ENCODE data around the gene USP25. TPM values are rescaled to one million over a fixed set of nuclear protein-coding genes. Genes with fewer than 3 reads are reported as not detected.

USP25 gene
- total RNA-seq, result 10 to 100 TPM; 32.3 to 44.3 (median 33.4) TPM

- Histone ChIP-seq H3K27me3 (no peaks in the 10 kb centered on the region), H3K36me3 (no peaks in the 10 kb centered on the region), H3K27ac (peak within 1 kb of the TSS; percentile 98), H3K4me1 (peaks cover 39% of the 10 kb centered on the region), H3K4me3 (peak within 1 kb of the TSS; percentile 93), H3K9me3 (no peaks in the 10 kb centered on the region)
- whole genome bisulfite sequencing, result no CpG with 5 or more reads among the region's 123 CpGs
- peak; percentile 94 to 95 for DNase-seq (ENCODE audit: low spot score in 2 of 2)
- peak; percentile 32 to 77 for TF ChIP-seq POLR2A (IDR thresholded peaks at IDR 0.05)
- TF ChIP-seq EP300 (IDR thresholded peaks at IDR 0.05), result no peak
- peak in 1 of 3 donors; percentile 67 for TF ChIP-seq POLR2AphosphoS5 (IDR thresholded peaks at IDR 0.05)
Measured at GRCh38 chr21:15729674-15730483, at the start of gene USP25. Gene USP25 (plus strand): TSS chr21:15729982. CDS start chr21:15730394, 412 bp downstream.

- H3K36me3 ChIP-seq, result no peaks in the 10 kb centered on the region
- H3K27ac ChIP-seq, result no peak overlapping the region
- WGBS, result 77% methylated on average over 6 of the region's 6 CpGs
- no peaks in the 10 kb centered on the region for H3K4me1 ChIP-seq
- no peaks in the 10 kb centered on the region for H3K9me3 ChIP-seq
- H3K4me3 ChIP-seq, result no peak overlapping the region
- H3K27me3 ChIP-seq, result no peaks in the 10 kb centered on the region
- no peak for DNase-seq (ENCODE audit: low spot score in 2 of 2)
- TF ChIP-seq CTCF (IDR thresholded peaks at IDR 0.05), result no peak
- no peak for TF ChIP-seq EP300 (IDR thresholded peaks at IDR 0.05)
- TF ChIP-seq POLR2AphosphoS5 (IDR thresholded peaks at IDR 0.05), result no peak
- no peak for TF ChIP-seq POLR2A (IDR thresholded peaks at IDR 0.05)
Measured at GRCh38 chr21:15682186-15682895, 47.4 kb upstream of the USP25 start.

GRCh38 chr21:15682977-15683376 lies 46.8 kb upstream of the USP25 start:
- WGBS, result 29% methylated on average over 2 of the region's 2 CpGs
- no peak for DNase-seq (ENCODE audit: low spot score in 2 of 2)
- no peak overlapping the region for H3K27ac ChIP-seq
- no peaks in the 10 kb centered on the region for H3K27me3 ChIP-seq
- no peak overlapping the region for H3K4me3 ChIP-seq
- H3K4me1 ChIP-seq, result no peaks in the 10 kb centered on the region
- H3K36me3 ChIP-seq, result no peaks in the 10 kb centered on the region
- H3K9me3 ChIP-seq, result no peaks in the 10 kb centered on the region
- TF ChIP-seq POLR2AphosphoS5 (IDR thresholded peaks at IDR 0.05) (no peak), EP300 (IDR thresholded peaks at IDR 0.05) (no peak), POLR2A (IDR thresholded peaks at IDR 0.05) (no peak), CTCF (IDR thresholded peaks at IDR 0.05) (no peak)

- Histone ChIP-seq H3K36me3 (no peaks in the 10 kb centered on the region), H3K27ac (no peak overlapping the region), H3K4me3 (no peak overlapping the region), H3K4me1 (no peaks in the 10 kb centered on the region), H3K9me3 (no peaks in the 10 kb centered on the region), H3K27me3 (no peaks in the 10 kb centered on the region)
- no peak for DNase-seq (ENCODE audit: low spot score in 2 of 2)
- TF ChIP-seq POLR2AphosphoS5 (IDR thresholded peaks at IDR 0.05), result no peak
- TF ChIP-seq EP300 (IDR thresholded peaks at IDR 0.05), result no peak
- TF ChIP-seq POLR2A (IDR thresholded peaks at IDR 0.05), result no peak
- no peak for TF ChIP-seq CTCF (IDR thresholded peaks at IDR 0.05)
- 58% methylated on average over 1 of the region's 1 CpG for WGBS
Measured at GRCh38 chr21:15686506-15686905, 43.3 kb upstream of the USP25 start.

- Histone ChIP-seq H3K27ac (no peak overlapping the region), H3K27me3 (no peaks in the 10 kb centered on the region), H3K4me1 (no peaks in the 10 kb centered on the region), H3K4me3 (no peak overlapping the region), H3K9me3 (no peaks in the 10 kb centered on the region), H3K36me3 (no peaks in the 10 kb centered on the region)
- 73% methylated on average over 3 of the region's 3 CpGs for WGBS
- TF ChIP-seq POLR2AphosphoS5 (IDR thresholded peaks at IDR 0.05), result no peak
- TF ChIP-seq EP300 (IDR thresholded peaks at IDR 0.05), result no peak
- no peak for TF ChIP-seq POLR2A (IDR thresholded peaks at IDR 0.05)
- TF ChIP-seq CTCF (IDR thresholded peaks at IDR 0.05), result no peak
- no peak for DNase-seq (ENCODE audit: low spot score in 2 of 2)
Measured at GRCh38 chr21:15687208-15687607, 42.6 kb upstream of the USP25 start.

Measured in suprapubic skin (tissue), 4 donors.